Endodermal cell (in vitro differentiated cells): Measurements from ENCODE around the gene CCDC13. TPM values are rescaled to one million over a fixed set of nuclear protein-coding genes. Genes with fewer than 3 reads are reported as not detected.

Experiments
- DNase-seq: peaks from one replicate; pipeline ENCODE4 v3.0.0-alpha.2; 2017
- H3K27ac ChIP-seq: 2 replicates; pipeline ENCODE4 v1.5.1; 2013; ENCODE audit warnings: mild to moderate bottlenecking, low read depth, low read length, moderate library complexity
- H3K27me3 ChIP-seq: 2 replicates; pipeline ENCODE4 v1.6.1; 2013; ENCODE audit warnings: mild to moderate bottlenecking, low read length, moderate library complexity; ENCODE audit not compliant: insufficient read depth, control insufficient read depth, poor library complexity, severe bottlenecking
- H3K36me3 ChIP-seq: 2 replicates; pipeline ENCODE4 v1.7.0; 2013; ENCODE audit warnings: mild to moderate bottlenecking, low read length, moderate library complexity; ENCODE audit not compliant: control insufficient read depth, insufficient read depth
- H3K4me1 ChIP-seq: one replicate; pipeline ENCODE4 v1.7.0; 2013; ENCODE audit warnings: low read length; ENCODE audit not compliant: control insufficient read depth, insufficient read depth
- H3K4me3 ChIP-seq: 2 replicates; pipeline ENCODE4 v1.5.1; 2013; ENCODE audit warnings: mild to moderate bottlenecking, low read length, moderate library complexity
- H3K9ac ChIP-seq: 2 replicates; pipeline ENCODE4 v1.6.1; 2013; ENCODE audit warnings: mild to moderate bottlenecking, low read length, moderate library complexity; ENCODE audit not compliant: poor library complexity, severe bottlenecking; ENCODE audit errors: extremely low read depth
- H3K9me3 ChIP-seq: 2 replicates; pipeline ENCODE4 v1.6.1; 2013; ENCODE audit warnings: mild to moderate bottlenecking, low read length, moderate library complexity; ENCODE audit not compliant: control insufficient read depth
- H3K27ac Mint-ChIP-seq: 2 replicates; pipeline ENCODE4 v1.8.0; 2020; ENCODE audit warnings: mixed read lengths
- H3K27me3 Mint-ChIP-seq: 2 replicates; pipeline ENCODE4 v1.8.0; 2021; ENCODE audit warnings: mild to moderate bottlenecking, mixed read lengths; ENCODE audit not compliant: insufficient read depth
- H3K36me3 Mint-ChIP-seq: 2 replicates; pipeline ENCODE4 v1.8.0; 2020; ENCODE audit warnings: low read depth, mixed read lengths
- H3K4me1 Mint-ChIP-seq: 2 replicates; pipeline ENCODE4 v1.8.0; 2020; ENCODE audit warnings: mixed read lengths
- H3K4me3 Mint-ChIP-seq: 2 replicates; pipeline ENCODE4 v1.8.0; 2020; ENCODE audit warnings: mild to moderate bottlenecking, moderate library complexity, mixed read lengths
- H3K9me3 Mint-ChIP-seq: 2 replicates; pipeline ENCODE4 v1.8.0; 2020; ENCODE audit warnings: mild to moderate bottlenecking, mixed read lengths
- WGBS, 2 experiments: methylation state at CpG; one replicate each; pipeline versions ENCODE4 v1.1.5 to v1.1.7; 2013; ENCODE audit warnings: missing lambda C conversion rate in 2 of 2, mixed read lengths in 1 of 2; ENCODE audit not compliant: insufficient coverage in 1 of 2, insufficient read length in 1 of 2; 5-methylcytosine and 5-hydroxymethylcytosine counted together
- total RNA-seq, 2 donors: library from RNA; stranded (reverse); fragmentation: NEBNext Ultra II Directional in 1 of 2; extraction: Animal tissue kit (Norgen Biotek cat#: 25700) in 1 of 2; gene quantifications; 2 replicates in 1 of 2; 3 replicates in 1 of 2; pipeline ENCODE4 v1.2.1, GENCODE V29; 2021
- TF ChIP-seq, protein P1 (sequence below): fragments of 200-600 bp; sonication (generic); conservative IDR thresholded peaks from 2 replicates; pipeline ENCODE4 v1.5.0; 2021; ENCODE audit warnings: antibody characterized with exemption, mild to moderate bottlenecking

Gene CCDC13
- total RNA-seq, 2 donors from 2014 or later = 0.64 to 1.1 TPM

DNA sequence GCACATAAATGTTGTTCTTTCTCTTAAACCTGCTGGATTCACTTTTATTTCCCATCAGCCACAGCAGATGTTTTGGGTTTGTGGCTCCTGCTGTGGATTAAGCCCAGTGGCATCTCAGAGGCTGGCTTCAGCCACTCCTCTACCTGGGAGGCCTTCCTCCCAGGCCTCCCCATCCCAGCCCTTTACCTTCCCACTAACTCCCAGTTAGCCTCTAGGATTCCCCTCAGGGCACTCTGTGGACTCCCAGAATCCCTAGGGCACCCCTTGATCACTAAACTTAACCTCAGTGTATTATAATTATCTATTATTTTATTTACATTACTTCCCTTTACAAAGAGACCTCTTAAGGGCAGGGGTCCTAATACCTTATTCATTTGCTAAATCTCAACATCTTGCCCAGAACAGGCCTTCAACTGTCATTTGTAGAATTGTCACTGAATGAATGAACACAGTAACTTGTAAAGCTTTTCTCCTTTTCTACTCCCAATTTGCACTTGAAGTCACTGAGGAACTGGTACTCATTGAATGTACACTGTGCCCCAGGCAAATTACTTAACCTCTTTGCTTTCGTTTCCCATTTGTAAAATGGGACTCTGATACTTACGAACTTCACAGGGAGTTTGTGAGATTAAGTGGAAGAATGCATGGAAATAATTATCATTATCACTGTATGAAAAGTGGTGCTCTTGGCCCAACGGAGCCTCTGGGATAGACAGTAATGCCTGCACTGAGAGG, 8.3 kb downstream of the CCDC13 start:
- Mint-ChIP-seq H3K27me3 (no peaks in the 10 kb centered on the region), H3K4me3 (no peak overlapping the region), H3K36me3 (no peaks in the 10 kb centered on the region), H3K9me3 (peaks cover 4% of the 10 kb centered on the region), H3K27ac (no peak overlapping the region), H3K4me1 (no peaks in the 10 kb centered on the region)
- H3K27ac ChIP-seq = no peak overlapping the region
- H3K36me3 ChIP-seq = no peaks in the 10 kb centered on the region
- H3K27me3 ChIP-seq = no peaks in the 10 kb centered on the region
- 78 to 95% methylated on average over 1 to 3 of the region's 3 CpGs for WGBS, 2 experiments
- H3K9me3 ChIP-seq = peaks cover 11% of the 10 kb centered on the region
- TF ChIP-seq, protein P1, sequence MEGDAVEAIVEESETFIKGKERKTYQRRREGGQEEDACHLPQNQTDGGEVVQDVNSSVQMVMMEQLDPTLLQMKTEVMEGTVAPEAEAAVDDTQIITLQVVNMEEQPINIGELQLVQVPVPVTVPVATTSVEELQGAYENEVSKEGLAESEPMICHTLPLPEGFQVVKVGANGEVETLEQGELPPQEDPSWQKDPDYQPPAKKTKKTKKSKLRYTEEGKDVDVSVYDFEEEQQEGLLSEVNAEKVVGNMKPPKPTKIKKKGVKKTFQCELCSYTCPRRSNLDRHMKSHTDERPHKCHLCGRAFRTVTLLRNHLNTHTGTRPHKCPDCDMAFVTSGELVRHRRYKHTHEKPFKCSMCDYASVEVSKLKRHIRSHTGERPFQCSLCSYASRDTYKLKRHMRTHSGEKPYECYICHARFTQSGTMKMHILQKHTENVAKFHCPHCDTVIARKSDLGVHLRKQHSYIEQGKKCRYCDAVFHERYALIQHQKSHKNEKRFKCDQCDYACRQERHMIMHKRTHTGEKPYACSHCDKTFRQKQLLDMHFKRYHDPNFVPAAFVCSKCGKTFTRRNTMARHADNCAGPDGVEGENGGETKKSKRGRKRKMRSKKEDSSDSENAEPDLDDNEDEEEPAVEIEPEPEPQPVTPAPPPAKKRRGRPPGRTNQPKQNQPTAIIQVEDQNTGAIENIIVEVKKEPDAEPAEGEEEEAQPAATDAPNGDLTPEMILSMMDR = no peak
- H3K4me1 ChIP-seq = no peaks in the 10 kb centered on the region
- DNase-seq = no peak
- no peak overlapping the region for H3K4me3 ChIP-seq
- H3K9ac ChIP-seq = no peak overlapping the region

DNA sequence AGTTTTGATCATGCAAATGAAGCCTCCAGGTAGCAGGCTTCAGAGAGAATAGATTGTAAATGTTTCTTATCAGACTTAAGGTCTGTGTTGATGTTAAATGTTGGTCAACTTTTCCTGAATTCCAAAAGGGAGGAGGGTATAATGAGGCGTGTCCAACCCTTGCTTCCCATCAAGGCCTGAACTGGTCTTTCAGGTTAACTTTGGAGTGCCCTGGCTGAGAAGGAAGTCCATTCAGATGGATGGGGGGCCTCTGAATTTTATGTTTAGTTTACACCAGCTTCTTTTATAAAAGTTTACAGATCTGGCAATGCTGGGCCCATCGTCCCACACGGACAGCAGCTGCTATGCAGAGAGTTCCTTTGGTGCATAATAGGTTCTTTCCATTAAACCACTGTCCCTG, 8.9 kb downstream of the CCDC13 start:
- no peak for DNase-seq
- H3K9ac ChIP-seq = no peak overlapping the region
- Mint-ChIP-seq H3K27me3 (peaks cover 2% of the 10 kb centered on the region), H3K9me3 (peaks cover 3% of the 10 kb centered on the region), H3K27ac (no peak overlapping the region), H3K4me1 (no peaks in the 10 kb centered on the region), H3K4me3 (no peak overlapping the region), H3K36me3 (no peaks in the 10 kb centered on the region)
- no peaks in the 10 kb centered on the region for H3K4me1 ChIP-seq
- H3K9me3 ChIP-seq = peaks cover 11% of the 10 kb centered on the region
- WGBS, 2 experiments = 89 to 93% methylated on average over 2 to 3 of the region's 3 CpGs
- H3K27ac ChIP-seq = no peak overlapping the region
- TF ChIP-seq, protein P1 = no peak
- H3K4me3 ChIP-seq = no peak overlapping the region
- H3K27me3 ChIP-seq = no peaks in the 10 kb centered on the region
- no peaks in the 10 kb centered on the region for H3K36me3 ChIP-seq

DNA sequence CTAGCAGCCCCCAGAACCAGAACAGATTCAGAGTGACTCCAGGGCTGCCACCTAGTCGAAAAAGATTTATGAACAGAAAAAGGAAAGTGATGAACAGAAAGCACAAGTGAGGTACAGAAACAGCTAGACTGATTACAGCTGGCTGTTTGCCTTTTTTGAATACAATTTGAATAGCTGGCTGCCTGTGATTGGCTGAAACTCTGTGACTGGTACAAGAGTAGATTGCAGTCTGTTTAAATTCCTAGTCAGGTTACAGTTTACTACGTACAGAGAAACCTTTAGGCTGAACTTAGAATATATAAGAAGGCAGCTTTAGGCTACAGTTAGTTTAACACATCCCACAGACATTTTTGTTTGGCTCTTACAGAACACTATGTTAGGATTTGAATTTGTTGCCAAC, 10.0 kb downstream of the CCDC13 start:
- peaks cover 11% of the 10 kb centered on the region for H3K9me3 ChIP-seq
- H3K27me3 ChIP-seq = no peaks in the 10 kb centered on the region
- no peaks in the 10 kb centered on the region for H3K4me1 ChIP-seq
- no peak overlapping the region for H3K4me3 ChIP-seq
- no peak overlapping the region for H3K27ac ChIP-seq
- TF ChIP-seq, protein P1 = no peak
- no peak overlapping the region for H3K9ac ChIP-seq
- Mint-ChIP-seq H3K4me3 (no peak overlapping the region), H3K4me1 (no peaks in the 10 kb centered on the region), H3K27ac (no peak overlapping the region), H3K27me3 (peaks cover 10% of the 10 kb centered on the region), H3K36me3 (no peaks in the 10 kb centered on the region), H3K9me3 (no peaks in the 10 kb centered on the region)
- WGBS, 2 experiments = 83 to 100% methylated on average over 2 of the region's 2 CpGs
- DNase-seq = no peak
- H3K36me3 ChIP-seq = no peaks in the 10 kb centered on the region
